Testis (tissue), 3 donors: Measurements from ENCODE around the gene IGHMBP2. TPM values are rescaled to one million over a fixed set of nuclear protein-coding genes. Genes with fewer than 3 reads are reported as not detected.

Source experiments
- DNase-seq: peaks from one replicate; pipeline ENCODE4 v3.0.0-alpha.2; 2019
- H3K27ac ChIP-seq, 2 donors: fragments of 200-600 bp; sonication (generic); one replicate each; pipeline ENCODE4 v1.5.1; 2019
- H3K27me3 ChIP-seq: fragments of 200-600 bp; sonication (generic); one replicate; pipeline ENCODE4 v1.5.1; 2019
- H3K36me3 ChIP-seq: fragments of 200-600 bp; sonication (generic); one replicate; pipeline ENCODE4 v1.5.1; 2017; ENCODE audit warnings: low read depth; ENCODE audit errors: missing control alignments
- H3K4me1 ChIP-seq: fragments of 200-600 bp; sonication (generic); one replicate; pipeline ENCODE4 v1.5.1; 2019
- H3K4me3 ChIP-seq, 2 donors: fragments of 200-600 bp; sonication (generic); one replicate each; pipeline ENCODE4 v1.5.1; 2017 to 2019
- H3K9me3 ChIP-seq: fragments of 200-600 bp; sonication (generic); one replicate; pipeline ENCODE4 v1.5.1; 2017
- POLR2A ChIP-seq: fragments of 450-650 bp; IDR thresholded peaks from one replicate; pipeline ENCODE4 v1.6.1; 2017; ENCODE audit warnings: antibody characterized with exemption, mild to moderate bottlenecking, moderate library complexity
- WGBS, 2 donors: methylation state at CpG; one replicate each; pipeline ENCODE4 v1.1.5; 2018; 5-methylcytosine and 5-hydroxymethylcytosine counted together
- intact Hi-C: fragments of 100-400 bp; cut with DNase I; formaldehyde crosslinking; loops from one replicate; pipeline ENCODE4 v1.15.1; 2023; ENCODE audit warnings: low total_unique reads
- polyA plus RNA-seq: library from polyadenylated mRNA; stranded (reverse); fragments of 350-450 nt; fragmentation: Illumina TruSeq; extraction: RNeasy Lipid Tissue Mini Kit (QIAGEN cat#74804); gene quantifications from one replicate; pipeline ENCODE4 v1.2.3, GENCODE V29; 2014; ENCODE audit warnings: low read depth, low replicate concordance; ENCODE audit not compliant: insufficient read depth
- total RNA-seq, 2 donors: library from RNA; depleted of rRNA; stranded (reverse); fragments of >200 nt; gene quantifications; one replicate each; pipeline ENCODE4 v1.2.3, GENCODE V29; 2016
- TF ChIP-seq, protein P1 (sequence below), 3 experiments: fragments of 450-650 bp in 2 of 3; fragments of 200-600 bp in 1 of 3; sonication (generic) in 1 of 3; IDR thresholded peaks; one replicate each; pipeline ENCODE4 v1.5.1; 2016 to 2019; ENCODE audit warnings: antibody characterized with exemption in 3 of 3, mild to moderate bottlenecking in 2 of 3, moderate library complexity in 1 of 3

Gene IGHMBP2
- total and polyA plus RNA-seq, 3 donors from 2014 or later, result 42.6 to 68.9 (median 47.1) TPM

DNA sequence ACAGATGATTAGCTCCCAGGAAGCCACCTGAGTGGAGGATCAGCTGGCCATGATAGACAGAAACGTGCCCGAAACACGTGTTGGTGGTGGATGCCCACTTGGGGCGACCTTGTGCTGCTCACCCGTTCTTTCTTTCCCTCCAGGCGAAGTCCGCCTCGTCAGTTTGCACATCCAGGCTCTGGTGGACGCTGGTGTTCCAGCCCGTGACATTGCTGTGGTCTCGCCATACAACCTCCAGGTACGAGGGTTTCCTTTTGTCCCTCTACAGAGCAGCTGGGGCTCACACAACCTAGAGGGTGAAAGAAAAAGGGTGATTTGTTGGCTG lies 30.6 kb downstream of the IGHMBP2 start:
- H3K9me3 ChIP-seq, result no peaks in the 10 kb centered on the region
- intact Hi-C loops, result no loop called here
- no peaks in the 10 kb centered on the region for H3K27me3 ChIP-seq
- no peaks in the 10 kb centered on the region for H3K36me3 ChIP-seq
- H3K27ac ChIP-seq, result peak overlapping the region; percentile 55 to 75
- TF ChIP-seq, protein P1, sequence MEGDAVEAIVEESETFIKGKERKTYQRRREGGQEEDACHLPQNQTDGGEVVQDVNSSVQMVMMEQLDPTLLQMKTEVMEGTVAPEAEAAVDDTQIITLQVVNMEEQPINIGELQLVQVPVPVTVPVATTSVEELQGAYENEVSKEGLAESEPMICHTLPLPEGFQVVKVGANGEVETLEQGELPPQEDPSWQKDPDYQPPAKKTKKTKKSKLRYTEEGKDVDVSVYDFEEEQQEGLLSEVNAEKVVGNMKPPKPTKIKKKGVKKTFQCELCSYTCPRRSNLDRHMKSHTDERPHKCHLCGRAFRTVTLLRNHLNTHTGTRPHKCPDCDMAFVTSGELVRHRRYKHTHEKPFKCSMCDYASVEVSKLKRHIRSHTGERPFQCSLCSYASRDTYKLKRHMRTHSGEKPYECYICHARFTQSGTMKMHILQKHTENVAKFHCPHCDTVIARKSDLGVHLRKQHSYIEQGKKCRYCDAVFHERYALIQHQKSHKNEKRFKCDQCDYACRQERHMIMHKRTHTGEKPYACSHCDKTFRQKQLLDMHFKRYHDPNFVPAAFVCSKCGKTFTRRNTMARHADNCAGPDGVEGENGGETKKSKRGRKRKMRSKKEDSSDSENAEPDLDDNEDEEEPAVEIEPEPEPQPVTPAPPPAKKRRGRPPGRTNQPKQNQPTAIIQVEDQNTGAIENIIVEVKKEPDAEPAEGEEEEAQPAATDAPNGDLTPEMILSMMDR (IDR thresholded peaks at IDR 0.05), result no peak
- TF ChIP-seq POLR2A, result no peak
- WGBS, 2 donors, result 84 to 100% methylated on average over 5 to 12 of the region's 12 CpGs
- DNase-seq, result no peak
- no peak overlapping the region for H3K4me3 ChIP-seq
- peaks cover 20% of the 10 kb centered on the region for H3K4me1 ChIP-seq

GRCh38 chr11:68934666-68935065 lies 31.0 kb downstream of the IGHMBP2 start:
- Histone ChIP-seq H3K27me3 (no peaks in the 10 kb centered on the region), H3K9me3 (no peaks in the 10 kb centered on the region), H3K4me1 (peaks cover 20% of the 10 kb centered on the region), H3K27ac (peak overlapping the region; percentile 55 to 75), H3K4me3 (no peak overlapping the region), H3K36me3 (no peaks in the 10 kb centered on the region)
- WGBS, 2 donors, result 49 to 57% methylated on average over 12 to 13 of the region's 13 CpGs
- TF ChIP-seq, protein P1 (IDR thresholded peaks at IDR 0.05), result no peak
- no peak for TF ChIP-seq POLR2A
- DNase-seq, result peak; percentile 72
- intact Hi-C loops, result no loop called here

DNA sequence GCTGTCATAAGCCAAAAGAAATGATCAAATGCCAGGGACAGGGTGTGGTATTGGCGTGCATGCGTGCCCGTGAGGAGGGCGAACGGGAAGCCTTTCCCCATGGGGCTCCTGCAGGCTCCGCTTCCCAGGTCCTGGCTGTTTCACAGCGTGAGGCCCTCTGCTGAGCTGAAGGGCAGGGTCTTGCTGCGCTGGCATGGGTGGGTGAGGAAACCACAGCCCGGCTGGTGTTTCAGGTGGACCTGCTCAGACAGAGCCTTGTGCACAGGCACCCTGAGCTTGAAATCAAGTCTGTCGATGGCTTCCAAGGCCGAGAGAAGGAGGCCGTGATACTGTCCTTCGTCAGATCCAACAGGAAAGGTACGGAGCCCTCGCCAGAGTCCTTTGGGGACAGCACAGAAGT lies 31.4 kb downstream of the IGHMBP2 start:
- peak overlapping the region in 1 of 2 donors; percentile 75 for H3K27ac ChIP-seq
- no peaks in the 10 kb centered on the region for H3K27me3 ChIP-seq
- DNase-seq, result no peak
- H3K4me3 ChIP-seq, result no peak overlapping the region
- intact Hi-C loops, result no loop called here
- no peaks in the 10 kb centered on the region for H3K36me3 ChIP-seq
- H3K9me3 ChIP-seq, result no peaks in the 10 kb centered on the region
- peaks cover 20% of the 10 kb centered on the region for H3K4me1 ChIP-seq
- TF ChIP-seq POLR2A, result no peak
- TF ChIP-seq, protein P1 (IDR thresholded peaks at IDR 0.05), result no peak
- 54 to 74% methylated on average over 9 to 15 of the region's 15 CpGs for WGBS, 2 donors

GRCh38 chr11:68935516-68936357 lies 32.0 kb downstream of the IGHMBP2 start:
- H3K27ac ChIP-seq, result peak overlapping the region in 1 of 2 donors; percentile 75

More at GRCh38 chr11:68935516-68936357, 32.0 kb downstream of the IGHMBP2 start:
- TF ChIP-seq POLR2A, result no peak
- TF ChIP-seq, protein P1 (IDR thresholded peaks at IDR 0.05), result no peak
- Histone ChIP-seq H3K27me3 (no peaks in the 10 kb centered on the region), H3K4me3 (no peak overlapping the region), H3K9me3 (no peaks in the 10 kb centered on the region), H3K36me3 (no peaks in the 10 kb centered on the region), H3K4me1 (peaks cover 20% of the 10 kb centered on the region)
- DNase-seq, result no peak
- 93 to 94% methylated on average over 26 to 29 of the region's 29 CpGs for WGBS, 2 donors
- intact Hi-C loops, result no loop called here
